Measurements from ENCODE around the gene CHRNA1. TPM values are rescaled to one million over a fixed set of nuclear protein-coding genes. Genes with fewer than 3 reads are reported as not detected.

Gene CHRNA1
- total and polyA plus RNA-seq, 4 donors: 0.03 TPM; not detected in 3

DNA sequence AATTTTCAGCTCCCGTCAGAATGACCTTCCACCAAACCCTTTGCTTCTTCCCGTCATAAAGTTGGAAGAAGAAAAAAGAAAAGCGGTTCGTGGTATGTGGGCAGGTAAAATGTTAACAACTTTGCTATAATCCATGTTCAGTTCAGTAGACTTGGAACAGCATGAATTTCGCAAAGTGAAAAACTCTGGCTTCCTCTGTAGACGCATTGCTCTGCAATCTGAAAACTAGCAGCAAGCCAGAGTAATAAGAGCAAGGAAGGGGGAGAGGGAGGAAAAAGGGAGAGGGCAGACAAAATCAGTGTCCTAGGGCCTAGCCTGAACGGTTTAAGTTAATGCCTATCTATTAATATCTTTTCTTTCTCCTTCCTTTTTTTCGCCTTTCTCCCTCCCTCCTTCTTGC is 26.7 kb upstream of the CHRNA1 start:
- ATAC-seq (ENCODE audit: insufficient read depth, low FRiP score) (no peak), DNase-seq (peak in 2 of 3 donors; percentile 52 to 71)
- H3K27me3 ChIP-seq (ENCODE audit: control insufficient read depth in 3 of 3, insufficient read depth in 3 of 3, low read length in 2 of 3): no peaks in the 10 kb centered on the region
- TF ChIP-seq CTCF (IDR thresholded peaks at IDR 0.05; ENCODE audit: control extremely low read depth, extremely low read depth): no peak
- H3K27ac ChIP-seq (ENCODE audit: low read depth in 1 of 2, low read length in 1 of 2): no peak overlapping the region
- 78 to 88% methylated on average over 8 of the region's 8 CpGs for WGBS, 2 donors
- H3K9ac ChIP-seq (ENCODE audit: insufficient read depth in 1 of 2, low read length in 2 of 2): peak overlapping the region in 1 of 2 donors; percentile 27
- H3K4me3 ChIP-seq: no peak overlapping the region
- H3K9me3 ChIP-seq (ENCODE audit: control insufficient read depth in 4 of 4, insufficient read depth in 3 of 4, low read length in 3 of 4): no peaks in the 10 kb centered on the region
- H3K36me3 ChIP-seq (ENCODE audit: control insufficient read depth in 4 of 4, insufficient read depth in 4 of 4, low read length in 4 of 4): no peaks in the 10 kb centered on the region
- peaks cover 0 to 25% (median 11%) of the 10 kb centered on the region in 5 donors for H3K4me1 ChIP-seq (ENCODE audit: control insufficient read depth in 5 of 5, insufficient read depth in 5 of 5, low read length in 5 of 5)

DNA sequence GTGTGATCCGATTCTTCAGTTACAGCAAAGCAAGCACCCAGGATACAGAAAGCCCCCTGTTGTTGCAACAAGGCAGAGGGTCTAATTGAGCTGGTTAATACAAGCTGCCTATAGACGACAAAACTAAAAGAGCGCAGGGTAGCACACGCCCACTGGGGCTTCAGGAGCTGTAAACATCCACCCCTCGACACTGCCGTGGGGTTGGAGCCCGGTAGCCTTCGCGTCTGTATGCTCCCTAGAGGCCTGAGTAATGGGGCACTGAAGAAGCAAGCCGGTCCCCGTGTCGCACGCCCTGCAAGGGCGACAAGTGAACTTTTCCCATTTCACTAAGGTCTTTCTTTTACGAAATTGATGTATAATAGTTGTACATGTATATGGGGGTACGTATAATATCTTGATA is 24.7 kb upstream of the CHRNA1 start:
- DNase-seq: no peak
- no peak overlapping the region for H3K27ac ChIP-seq (ENCODE audit: low read depth in 1 of 2, low read length in 1 of 2)
- no peak overlapping the region for H3K9ac ChIP-seq (ENCODE audit: insufficient read depth in 1 of 2, low read length in 2 of 2)
- H3K36me3 ChIP-seq (ENCODE audit: control insufficient read depth in 4 of 4, insufficient read depth in 4 of 4, low read length in 4 of 4): no peaks in the 10 kb centered on the region
- H3K4me1 ChIP-seq (ENCODE audit: control insufficient read depth in 5 of 5, insufficient read depth in 5 of 5, low read length in 5 of 5): peaks cover 0 to 21% (median 5%) of the 10 kb centered on the region in 5 donors
- no peak for TF ChIP-seq CTCF (IDR thresholded peaks at IDR 0.05; ENCODE audit: control extremely low read depth, extremely low read depth)
- no peak for ATAC-seq (ENCODE audit: insufficient read depth, low FRiP score)
- no peaks in the 10 kb centered on the region for H3K9me3 ChIP-seq (ENCODE audit: control insufficient read depth in 4 of 4, insufficient read depth in 3 of 4, low read length in 3 of 4)
- no peaks in the 10 kb centered on the region for H3K27me3 ChIP-seq (ENCODE audit: control insufficient read depth in 3 of 3, insufficient read depth in 3 of 3, low read length in 2 of 3)
- H3K4me3 ChIP-seq: no peak overlapping the region
- WGBS, 2 donors: 89 to 90% methylated on average over 16 of the region's 16 CpGs

DNA sequence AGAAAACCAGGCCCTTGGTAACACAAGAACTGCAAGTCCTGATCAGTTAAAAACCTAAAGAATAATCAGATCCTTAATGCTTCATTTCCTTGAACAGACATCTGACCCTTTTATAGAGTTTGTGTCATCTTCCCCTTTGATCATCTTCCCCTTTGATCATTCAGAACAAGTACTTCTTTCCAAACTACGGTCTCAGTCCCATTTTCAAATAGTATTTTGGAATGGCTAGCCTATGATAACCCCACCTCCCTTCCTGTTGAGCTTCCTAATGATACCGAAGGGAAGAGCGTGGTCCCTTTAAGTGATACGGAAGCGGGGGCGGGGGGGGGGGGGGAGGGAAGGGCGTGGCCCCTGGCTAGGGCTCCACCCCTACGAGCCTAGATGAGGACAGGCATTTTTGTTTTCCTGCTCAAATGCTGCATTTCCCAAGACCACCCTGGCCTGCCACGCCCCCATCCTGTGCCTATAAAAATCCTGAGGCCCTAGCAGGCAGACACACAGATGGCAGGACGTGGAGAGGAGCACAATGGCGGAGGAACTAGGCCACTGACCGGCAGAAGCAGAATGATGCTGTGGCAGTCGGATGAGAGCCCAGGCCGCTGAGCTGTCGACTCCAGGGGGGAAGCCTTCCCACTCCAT is 24.1 kb upstream of the CHRNA1 start:
- peaks cover 0 to 21% (median 5%) of the 10 kb centered on the region in 5 donors for H3K4me1 ChIP-seq (ENCODE audit: control insufficient read depth in 5 of 5, insufficient read depth in 5 of 5, low read length in 5 of 5)
- no peaks in the 10 kb centered on the region for H3K27me3 ChIP-seq (ENCODE audit: control insufficient read depth in 3 of 3, insufficient read depth in 3 of 3, low read length in 2 of 3)
- no peak overlapping the region for H3K27ac ChIP-seq (ENCODE audit: low read depth in 1 of 2, low read length in 1 of 2)
- 61 to 69% methylated on average over 13 to 15 of the region's 15 CpGs for WGBS, 2 donors
- H3K4me3 ChIP-seq: no peak overlapping the region
- H3K36me3 ChIP-seq (ENCODE audit: control insufficient read depth in 4 of 4, insufficient read depth in 4 of 4, low read length in 4 of 4): no peaks in the 10 kb centered on the region
- no peak overlapping the region for H3K9ac ChIP-seq (ENCODE audit: insufficient read depth in 1 of 2, low read length in 2 of 2)
- ATAC-seq (ENCODE audit: insufficient read depth, low FRiP score) (no peak), DNase-seq (peak in 1 of 3 donors; percentile 42)
- H3K9me3 ChIP-seq (ENCODE audit: control insufficient read depth in 4 of 4, insufficient read depth in 3 of 4, low read length in 3 of 4): no peaks in the 10 kb centered on the region
- TF ChIP-seq CTCF (IDR thresholded peaks at IDR 0.05; ENCODE audit: control extremely low read depth, extremely low read depth): no peak

All from lung (tissue), 12 donors.